Ishikawa (cell line): ENCODE results near the gene PSTPIP2.

ENCODE experiments used
- CEBPB ChIP-seq: IDR thresholded peaks from 2 replicates; pipeline ENCODE4 v1.6.1; 2012
- CREB1 ChIP-seq: IDR thresholded peaks from 2 replicates; pipeline ENCODE4 v1.6.1; 2012; ENCODE audit warnings: low read depth
- EGR1 ChIP-seq: IDR thresholded peaks from 2 replicates; pipeline ENCODE4 v1.6.1; 2012
- EP300 ChIP-seq: IDR thresholded peaks from 2 replicates; pipeline ENCODE4 v1.6.1; 2012; ENCODE audit warnings: borderline replicate concordance
- FOXM1 ChIP-seq: IDR thresholded peaks from 2 replicates; pipeline ENCODE4 v1.6.1; 2012; ENCODE audit warnings: low read depth, borderline replicate concordance
- MAX ChIP-seq: IDR thresholded peaks from 2 replicates; pipeline ENCODE4 v1.6.1; 2012
- RAD21 ChIP-seq: IDR thresholded peaks from 2 replicates; pipeline ENCODE4 v1.6.1; 2012; ENCODE audit warnings: low read depth
- REST ChIP-seq: IDR thresholded peaks from 2 replicates; pipeline ENCODE4 v1.6.1; 2012; ENCODE audit warnings: low read depth, mild to moderate bottlenecking
- TAF1 ChIP-seq: IDR thresholded peaks from 2 replicates; pipeline ENCODE4 v1.6.1; 2012; ENCODE audit warnings: low read depth, mild to moderate bottlenecking
- TCF12 ChIP-seq: IDR thresholded peaks from 2 replicates; pipeline ENCODE4 v1.6.1; 2012; ENCODE audit warnings: low read depth
- USF1 ChIP-seq: IDR thresholded peaks from 2 replicates; pipeline ENCODE4 v1.6.1; 2012
- YY1 ChIP-seq: IDR thresholded peaks from 2 replicates; pipeline ENCODE4 v1.6.1; 2012; ENCODE audit warnings: low read depth

DNA sequence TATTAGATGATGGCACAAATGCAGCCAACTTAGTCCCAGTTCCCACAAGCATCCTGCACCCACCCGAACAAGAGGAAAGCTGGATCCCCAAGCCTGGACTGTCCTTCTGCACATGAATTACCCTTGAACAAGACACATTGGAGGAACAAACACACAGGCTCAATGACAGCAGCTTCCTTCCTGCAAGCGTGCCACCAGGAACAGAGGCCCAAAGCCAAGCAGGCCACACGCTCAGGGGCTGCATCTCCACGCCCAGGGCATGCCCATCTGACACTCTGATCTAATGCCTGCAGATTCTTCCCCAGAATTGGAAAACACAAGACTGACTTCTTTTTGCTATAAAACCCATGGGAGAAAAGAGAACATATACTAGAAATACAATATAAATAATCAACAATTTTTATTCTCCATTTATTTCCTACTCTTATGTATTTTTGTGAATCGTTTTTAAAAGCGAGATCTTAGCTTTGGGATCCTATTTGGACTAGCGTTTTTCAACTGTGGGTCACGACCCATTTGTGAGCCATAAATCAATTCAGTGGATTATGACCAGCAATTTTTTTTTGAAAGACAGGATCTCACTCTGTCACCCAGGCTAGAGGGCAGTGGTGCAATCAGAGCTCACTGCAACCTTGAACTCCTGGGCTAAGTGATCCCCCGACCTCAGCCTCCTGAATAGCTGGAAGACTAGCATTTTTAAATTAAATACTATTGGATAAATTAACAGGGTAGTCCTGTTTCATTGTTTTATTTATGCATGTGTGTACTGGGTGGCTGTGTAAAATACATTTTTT is 34.4 kb downstream of the PSTPIP2 start:
- TF ChIP-seq MAX (no peak), EP300 (no peak), YY1 (no peak), REST (no peak), RAD21 (no peak), TCF12 (no peak), CEBPB (no peak), EGR1 (no peak), TAF1 (no peak), FOXM1 (no peak), USF1 (no peak), CREB1 (no peak)
